ENCODE measurements around the gene TMEM86A.

Gene TMEM86A

GRCh38 chr11:18721561-18722292 is 23.1 kb downstream of the TMEM86A start:
- TF ChIP-seq, protein P1, sequence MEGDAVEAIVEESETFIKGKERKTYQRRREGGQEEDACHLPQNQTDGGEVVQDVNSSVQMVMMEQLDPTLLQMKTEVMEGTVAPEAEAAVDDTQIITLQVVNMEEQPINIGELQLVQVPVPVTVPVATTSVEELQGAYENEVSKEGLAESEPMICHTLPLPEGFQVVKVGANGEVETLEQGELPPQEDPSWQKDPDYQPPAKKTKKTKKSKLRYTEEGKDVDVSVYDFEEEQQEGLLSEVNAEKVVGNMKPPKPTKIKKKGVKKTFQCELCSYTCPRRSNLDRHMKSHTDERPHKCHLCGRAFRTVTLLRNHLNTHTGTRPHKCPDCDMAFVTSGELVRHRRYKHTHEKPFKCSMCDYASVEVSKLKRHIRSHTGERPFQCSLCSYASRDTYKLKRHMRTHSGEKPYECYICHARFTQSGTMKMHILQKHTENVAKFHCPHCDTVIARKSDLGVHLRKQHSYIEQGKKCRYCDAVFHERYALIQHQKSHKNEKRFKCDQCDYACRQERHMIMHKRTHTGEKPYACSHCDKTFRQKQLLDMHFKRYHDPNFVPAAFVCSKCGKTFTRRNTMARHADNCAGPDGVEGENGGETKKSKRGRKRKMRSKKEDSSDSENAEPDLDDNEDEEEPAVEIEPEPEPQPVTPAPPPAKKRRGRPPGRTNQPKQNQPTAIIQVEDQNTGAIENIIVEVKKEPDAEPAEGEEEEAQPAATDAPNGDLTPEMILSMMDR (IDR thresholded peaks at IDR 0.05; ENCODE audit: insufficient read depth, low read length): peak; percentile 89
- TF ChIP-seq REST (IDR thresholded peaks at IDR 0.05; ENCODE audit: insufficient replicate concordance, low read depth) (no peak), POLR2AphosphoS5 (IDR thresholded peaks at IDR 0.05; ENCODE audit: low read depth) (no peak), SPI1 (IDR thresholded peaks at IDR 0.05; ENCODE audit: borderline replicate concordance, low read depth) (peak; percentile 82), GABPA (IDR thresholded peaks at IDR 0.05; ENCODE audit: low read depth) (no peak)
- H3K4me3 ChIP-seq (replicated peaks; ENCODE audit: insufficient read depth, low read length): no peak overlapping the region
- no peak overlapping the region for H3K27ac ChIP-seq (replicated peaks)
- peak; percentile 27 to 38 for DNase-seq (ENCODE audit: low read depth in 1 of 2, low spot score in 1 of 2)
- H3K27me3 ChIP-seq (ENCODE audit: insufficient read depth, poor library complexity, severe bottlenecking): peaks cover 16% of the 10 kb centered on the region

DNA sequence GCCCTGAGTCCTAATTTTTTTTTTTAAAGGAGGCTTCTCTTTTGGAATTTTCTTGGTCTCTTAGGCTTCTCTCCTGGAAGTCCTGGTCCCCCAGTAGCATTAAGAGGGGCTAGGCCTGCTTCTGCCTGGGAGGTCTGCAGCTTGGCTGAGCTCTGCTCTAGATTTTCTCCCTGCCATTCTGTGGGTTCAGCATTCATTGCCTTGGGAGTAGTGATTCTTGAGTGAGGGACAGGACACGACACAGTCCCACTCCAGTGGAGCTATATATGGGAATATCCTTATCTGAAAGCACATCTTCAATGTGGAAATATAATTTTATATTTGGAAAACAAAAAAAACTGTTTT is 23.7 kb downstream of the TMEM86A start:
- no peak for DNase-seq (ENCODE audit: low read depth in 1 of 2, low spot score in 1 of 2)
- no peak for TF ChIP-seq GABPA (IDR thresholded peaks at IDR 0.05; ENCODE audit: low read depth)
- TF ChIP-seq REST (IDR thresholded peaks at IDR 0.05; ENCODE audit: insufficient replicate concordance, low read depth): no peak
- TF ChIP-seq POLR2AphosphoS5 (IDR thresholded peaks at IDR 0.05; ENCODE audit: low read depth): no peak
- TF ChIP-seq, protein P1 (IDR thresholded peaks at IDR 0.05; ENCODE audit: insufficient read depth, low read length): no peak
- no peak for TF ChIP-seq SPI1 (IDR thresholded peaks at IDR 0.05; ENCODE audit: borderline replicate concordance, low read depth)
- Histone ChIP-seq H3K4me3 (replicated peaks; ENCODE audit: insufficient read depth, low read length) (no peak overlapping the region), H3K27me3 (ENCODE audit: insufficient read depth, poor library complexity, severe bottlenecking) (peaks cover 16% of the 10 kb centered on the region), H3K27ac (replicated peaks) (no peak overlapping the region)

GRCh38 chr11:18723991-18724390 is 25.4 kb downstream of the TMEM86A start:
- peaks cover 17% of the 10 kb centered on the region for H3K27me3 ChIP-seq (ENCODE audit: insufficient read depth, poor library complexity, severe bottlenecking)
- no peak overlapping the region for H3K27ac ChIP-seq (replicated peaks)
- no peak for DNase-seq (ENCODE audit: low read depth in 1 of 2, low spot score in 1 of 2)
- H3K4me3 ChIP-seq (replicated peaks; ENCODE audit: insufficient read depth, low read length): no peak overlapping the region
- TF ChIP-seq POLR2AphosphoS5 (IDR thresholded peaks at IDR 0.05; ENCODE audit: low read depth): no peak
- TF ChIP-seq GABPA (IDR thresholded peaks at IDR 0.05; ENCODE audit: low read depth): no peak
- TF ChIP-seq, protein P1 (IDR thresholded peaks at IDR 0.05; ENCODE audit: insufficient read depth, low read length): no peak
- TF ChIP-seq SPI1 (IDR thresholded peaks at IDR 0.05; ENCODE audit: borderline replicate concordance, low read depth): no peak
- no peak for TF ChIP-seq REST (IDR thresholded peaks at IDR 0.05; ENCODE audit: insufficient replicate concordance, low read depth)
